Left forelimb (tissue), 1 donor: ENCODE data around the gene CHM.
"Not testable (repeated sequence)": the region's sequence is repeated elsewhere in the genome, so short reads cannot be mapped to it uniquely, and the experiment has no call there.

Experiments used
- DNase-seq: peaks from one replicate; pipeline ENCODE4 v3.0.0-alpha.2; 2018; ENCODE audit warnings: low spot score

The CHM gene

DNA sequence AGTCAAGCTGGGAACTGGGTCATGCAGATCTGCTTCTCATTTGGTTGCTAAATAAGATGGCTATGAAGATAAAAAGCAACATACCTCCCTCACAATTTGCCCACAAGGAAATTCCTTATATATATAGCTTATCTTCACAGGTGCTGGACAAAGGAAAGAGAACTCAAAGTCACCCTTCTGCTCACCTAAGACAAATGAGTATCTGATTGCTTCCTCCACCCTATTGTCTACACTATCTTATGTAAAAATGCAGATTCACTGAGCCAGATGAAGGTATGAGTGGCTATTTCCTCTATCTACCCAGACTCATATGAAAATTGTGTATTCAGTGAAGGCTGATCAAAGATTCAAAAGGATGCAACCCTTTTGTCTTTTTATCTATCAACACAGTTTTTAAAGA, 50.8 kb downstream of the CHM start:
- no peak for DNase-seq

DNA sequence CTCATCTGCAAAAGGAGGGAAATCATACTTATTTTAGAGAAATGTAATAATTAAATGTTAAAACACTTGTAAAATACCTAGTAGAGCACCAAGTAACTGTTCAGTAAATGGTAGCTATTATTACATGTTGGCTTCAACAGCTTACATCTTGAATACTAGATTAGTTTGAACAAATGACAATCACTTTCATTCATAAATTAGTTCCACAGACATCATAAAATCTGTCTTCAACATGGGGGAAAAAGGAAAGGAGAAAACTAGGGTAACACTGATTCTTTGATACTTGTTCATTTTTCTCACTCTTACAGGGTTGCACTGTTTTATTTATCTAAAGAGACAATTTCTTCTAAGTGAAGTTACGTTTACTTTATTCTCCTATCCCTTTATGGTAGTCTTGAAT, 51.7 kb downstream of the CHM start:
- no peak for DNase-seq

DNA sequence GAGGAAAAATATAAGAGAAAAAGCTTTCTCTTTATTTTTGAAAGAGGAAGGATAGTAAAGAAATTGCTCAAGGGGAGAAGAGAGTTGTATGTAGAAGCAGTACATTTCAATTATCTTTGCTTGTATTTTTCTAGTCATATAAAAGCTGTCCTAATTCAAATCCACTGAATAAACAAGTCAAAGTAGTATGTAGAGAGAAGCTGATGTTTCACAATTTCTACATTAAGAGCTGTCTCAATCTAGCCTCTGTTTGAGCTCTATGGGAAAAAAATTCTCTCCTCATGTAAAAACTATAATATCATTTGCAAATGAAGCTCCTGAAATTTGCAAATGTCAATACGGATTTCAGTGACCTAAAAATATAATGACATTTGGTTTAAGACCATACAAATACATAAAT, 52.6 kb downstream of the CHM start:
- DNase-seq, result no peak

DNA sequence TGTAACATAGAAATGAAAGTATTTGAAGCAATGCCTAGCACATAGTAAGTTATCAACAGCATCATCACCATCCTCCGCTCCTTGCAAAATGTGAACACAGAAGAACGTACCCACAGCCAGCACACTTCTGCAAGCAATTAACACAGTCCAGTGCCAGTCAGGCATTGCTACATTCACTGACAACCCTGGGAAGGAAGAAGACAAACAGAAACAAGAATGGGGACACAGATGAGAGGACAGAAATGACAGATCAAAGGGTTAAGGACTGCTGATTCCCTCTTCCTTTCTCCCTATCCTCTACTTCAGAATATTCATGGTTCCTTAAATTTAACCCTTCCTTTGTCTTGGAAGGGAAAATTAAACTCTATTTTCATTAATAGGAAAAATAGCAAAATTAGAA, 53.1 kb downstream of the CHM start:
- no peak for DNase-seq

DNA sequence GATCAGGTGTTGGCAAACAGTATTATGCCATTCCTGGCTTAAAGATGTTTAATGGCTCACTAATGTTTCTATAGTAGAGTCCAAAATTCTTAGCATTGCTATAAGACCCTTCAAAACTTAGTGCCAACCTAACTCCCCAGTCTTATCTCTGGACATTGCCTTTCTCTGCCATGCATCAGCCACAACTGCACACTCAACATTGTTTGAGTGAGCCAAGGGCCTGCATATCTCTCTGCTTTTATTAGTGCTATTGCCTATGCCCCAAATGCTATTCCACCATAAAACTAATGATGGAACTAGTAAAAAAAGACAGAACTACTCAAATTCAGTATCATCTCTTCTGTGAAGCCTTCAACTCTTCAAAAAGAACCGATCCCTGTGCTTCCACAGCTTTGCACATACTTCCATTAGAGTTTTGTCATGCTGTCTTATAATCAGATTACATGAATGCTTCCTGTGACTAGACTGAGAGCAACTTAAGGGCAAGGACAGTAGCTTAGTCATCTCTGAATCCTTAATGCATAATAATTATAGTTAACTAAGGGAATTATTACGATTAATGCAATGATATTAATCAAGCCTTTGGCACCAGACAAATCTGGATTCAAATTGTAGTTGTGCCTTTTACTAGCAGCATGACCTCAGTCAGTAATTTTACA, 53.7 kb downstream of the CHM start:
- DNase-seq, result no peak

DNA sequence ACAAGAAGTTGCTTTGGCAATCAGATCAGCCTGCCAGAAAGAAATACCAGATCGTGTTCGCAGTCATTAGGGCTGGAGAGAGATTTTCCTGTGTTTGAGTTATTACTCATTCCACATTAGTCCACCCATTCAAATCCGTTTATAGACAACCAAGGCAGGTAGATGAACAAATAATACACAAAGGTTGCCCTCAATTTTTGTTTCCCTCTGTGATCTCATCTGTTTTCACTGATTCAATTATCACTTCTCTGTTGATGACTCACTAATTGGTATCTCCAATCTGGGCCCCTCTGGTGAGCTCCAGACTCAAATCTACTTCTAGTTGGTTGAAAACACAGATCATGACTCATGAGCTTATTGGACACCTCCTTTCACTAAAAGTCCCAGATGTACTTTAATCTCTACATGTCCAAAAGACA, 54.5 kb downstream of the CHM start:
- DNase-seq, result no peak

DNA sequence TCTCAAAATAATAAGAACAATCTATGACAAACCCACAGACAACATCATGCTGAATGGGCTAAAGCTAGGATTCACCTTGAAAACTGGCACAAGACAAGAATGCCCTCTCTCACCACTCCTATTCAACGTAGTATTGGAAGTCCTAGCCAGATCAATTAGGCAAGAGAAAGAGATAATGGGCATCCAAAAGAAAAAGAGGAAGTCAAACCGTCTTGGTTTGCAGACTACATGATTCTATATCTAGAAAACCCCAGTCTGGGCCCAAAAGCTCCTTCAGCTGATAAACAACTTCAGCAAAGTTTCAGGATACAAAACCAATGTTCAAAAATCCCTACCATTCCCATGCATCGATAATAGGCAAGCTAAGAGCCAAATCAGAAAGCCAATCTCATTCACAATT, 59.0 kb downstream of the CHM start:
- no peak for DNase-seq

DNA sequence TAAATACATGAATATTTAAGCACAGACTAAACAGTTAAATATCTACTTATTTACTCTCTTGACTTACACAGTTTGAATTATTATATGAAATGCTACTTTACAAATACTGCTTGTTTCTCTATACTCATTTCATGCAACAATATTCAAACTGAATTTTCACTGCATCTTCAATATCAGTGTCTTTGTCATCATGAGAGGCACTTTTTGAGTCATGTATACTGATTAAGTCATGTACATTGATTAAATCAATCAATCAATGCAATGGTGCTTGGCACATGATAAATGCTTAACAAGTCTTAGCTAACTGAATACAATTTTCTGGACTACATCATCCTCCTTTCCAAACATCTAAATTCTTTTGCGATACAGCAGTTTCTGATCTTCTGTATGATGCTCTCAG, 67.1 kb downstream of the CHM start:
- DNase-seq, result no peak

DNA sequence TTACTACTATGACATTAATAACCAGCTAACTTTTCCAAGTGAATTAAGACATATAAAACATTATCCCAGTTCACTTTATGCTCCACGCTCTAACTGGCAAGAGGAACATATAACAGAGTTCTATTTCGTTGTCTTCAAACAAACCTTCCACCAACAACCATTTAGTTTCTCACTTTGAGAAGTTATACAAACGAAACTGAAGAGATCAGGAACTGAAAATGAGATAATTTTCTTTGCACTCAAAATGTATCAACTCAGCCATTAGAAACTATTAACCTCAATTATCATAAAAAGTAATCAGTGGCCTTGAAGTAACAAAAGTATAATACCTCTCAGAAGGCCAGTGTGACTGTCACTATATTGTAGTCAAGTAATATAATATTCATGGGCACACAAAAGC, 70.1 kb downstream of the CHM start:
- DNase-seq, result no peak

DNA sequence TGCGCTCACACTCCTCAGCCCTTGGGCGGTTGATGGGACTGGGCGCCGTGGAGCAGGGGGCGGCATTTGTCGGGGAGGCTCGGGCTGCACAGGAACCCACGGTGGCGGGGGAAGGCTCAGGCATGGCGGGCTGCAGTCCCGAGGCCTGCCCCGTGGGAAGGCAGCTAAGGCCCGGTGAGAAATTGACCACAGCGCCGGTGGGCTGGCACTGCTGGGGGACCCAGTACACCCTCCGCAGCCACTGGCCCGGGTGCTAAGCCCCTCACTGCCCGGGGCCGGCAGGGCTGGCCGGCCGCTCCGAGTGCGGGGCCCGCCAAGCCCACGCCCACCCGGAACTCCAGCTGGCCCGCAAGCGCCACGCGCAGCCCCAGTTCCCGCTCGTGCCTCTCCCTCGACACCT, 75.0 kb downstream of the CHM start:
- not testable (repeated sequence) for DNase-seq

DNA sequence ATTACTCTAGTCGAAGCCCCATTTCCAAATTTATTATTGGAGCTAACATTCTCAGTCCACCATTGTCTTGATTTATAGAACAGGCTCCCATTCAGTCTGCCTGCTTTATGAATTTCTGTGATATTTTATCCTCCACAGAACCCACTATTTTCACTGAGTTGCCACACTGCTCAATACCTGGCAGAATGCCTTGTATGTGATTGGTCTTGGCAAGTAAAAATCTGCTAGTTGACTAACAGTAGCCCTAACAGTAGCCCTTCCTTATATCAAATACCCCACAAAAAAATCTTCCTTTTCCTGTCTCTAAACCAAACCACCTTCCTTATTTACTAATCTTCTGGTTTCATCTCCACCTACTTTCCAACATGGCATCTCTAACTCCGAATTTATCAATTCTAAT, 82.6 kb downstream of the CHM start:
- no peak for DNase-seq

DNA sequence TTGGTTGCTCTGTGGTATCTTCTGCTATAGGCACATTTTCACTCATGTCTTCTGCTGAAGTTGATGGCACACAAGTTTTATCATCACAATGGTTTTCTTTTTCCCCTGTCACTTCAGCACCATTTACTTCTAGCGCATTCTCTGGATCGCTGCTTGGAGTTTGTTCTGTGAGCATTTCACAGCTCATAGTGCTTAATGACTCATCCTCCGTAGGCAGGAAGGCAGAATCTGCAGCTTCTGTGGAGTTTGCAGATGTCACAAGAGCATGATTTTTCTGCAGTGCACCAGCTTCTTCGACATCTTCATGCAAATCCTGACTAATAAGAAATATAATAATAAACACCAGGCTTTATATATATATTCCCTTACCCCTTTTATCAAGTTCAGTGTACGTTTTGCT, 83.6 kb downstream of the CHM start:
- DNase-seq, result no peak

DNA sequence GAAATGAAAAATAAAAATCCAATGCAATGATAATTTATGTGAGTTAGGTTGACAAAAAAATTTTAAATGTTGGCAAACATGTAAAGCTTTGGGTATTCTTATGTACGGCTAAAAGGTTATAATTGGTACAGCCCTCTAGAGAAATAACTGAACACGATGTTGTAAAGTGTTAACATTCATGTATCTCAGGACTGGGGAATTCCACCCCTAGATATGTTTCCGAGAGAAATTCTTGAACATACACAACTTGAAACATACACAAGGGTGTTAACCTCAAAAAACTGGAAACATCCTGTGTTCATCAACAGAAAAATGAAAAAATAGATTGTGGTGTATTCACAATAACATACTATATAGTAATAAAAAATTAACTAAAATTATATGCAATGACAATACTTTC, 91.8 kb downstream of the CHM start:
- no peak for DNase-seq

DNA sequence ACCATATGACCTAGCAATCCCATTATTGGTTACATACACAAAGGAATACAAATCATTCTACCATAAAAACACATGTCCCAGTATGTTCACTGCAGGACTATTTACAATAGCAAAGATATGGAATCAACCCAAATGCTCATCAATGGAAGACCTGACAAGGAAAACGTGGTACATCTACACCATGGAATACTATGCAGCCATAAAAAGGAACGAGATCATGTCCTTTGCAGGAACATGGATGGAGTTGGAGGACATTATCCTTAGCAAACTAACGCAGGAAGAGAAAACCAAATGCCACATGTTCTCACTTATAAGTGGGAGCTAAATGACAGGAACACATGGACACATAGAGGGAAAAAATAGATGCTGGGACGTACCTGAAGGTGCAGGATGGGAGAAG, 102.6 kb downstream of the CHM start:
- not testable (repeated sequence) for DNase-seq

DNA sequence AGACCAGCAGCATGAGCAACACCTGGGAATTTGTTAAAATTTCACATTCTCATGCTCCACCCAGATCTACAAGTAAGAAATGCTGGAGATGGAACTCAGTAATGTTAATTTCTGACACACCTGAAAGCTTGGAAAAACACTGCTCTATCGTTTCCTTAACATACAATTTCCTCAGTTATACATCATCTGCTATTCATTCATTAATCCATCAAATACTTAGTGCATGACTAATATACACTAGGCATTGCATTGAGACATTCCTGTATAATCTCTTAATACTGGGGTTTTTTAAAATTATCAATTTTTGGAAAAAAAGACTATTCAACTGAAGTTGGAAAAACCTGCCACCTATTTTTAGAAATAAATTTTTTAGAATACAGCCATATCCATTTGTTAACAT, 106.1 kb downstream of the CHM start:
- no peak for DNase-seq

DNA sequence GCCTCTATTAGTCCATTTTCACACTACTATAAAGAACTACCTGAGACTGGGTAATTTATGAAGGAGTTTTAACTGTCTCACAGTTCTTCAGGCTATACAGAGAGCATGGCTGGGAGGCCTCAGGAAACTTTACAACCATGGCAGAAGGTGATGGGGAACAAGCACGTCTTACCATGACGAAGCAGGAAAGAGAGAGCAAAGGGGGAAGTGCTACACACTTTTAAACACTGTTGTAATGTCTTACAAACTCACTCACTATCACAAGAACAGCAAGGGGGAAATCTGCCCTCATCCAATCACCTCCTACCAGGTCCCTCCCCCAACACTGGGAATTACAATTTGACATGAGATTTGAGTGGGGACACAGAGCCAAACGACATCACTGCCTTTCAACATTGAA, 107.4 kb downstream of the CHM start:
- DNase-seq, result not testable (repeated sequence)

DNA sequence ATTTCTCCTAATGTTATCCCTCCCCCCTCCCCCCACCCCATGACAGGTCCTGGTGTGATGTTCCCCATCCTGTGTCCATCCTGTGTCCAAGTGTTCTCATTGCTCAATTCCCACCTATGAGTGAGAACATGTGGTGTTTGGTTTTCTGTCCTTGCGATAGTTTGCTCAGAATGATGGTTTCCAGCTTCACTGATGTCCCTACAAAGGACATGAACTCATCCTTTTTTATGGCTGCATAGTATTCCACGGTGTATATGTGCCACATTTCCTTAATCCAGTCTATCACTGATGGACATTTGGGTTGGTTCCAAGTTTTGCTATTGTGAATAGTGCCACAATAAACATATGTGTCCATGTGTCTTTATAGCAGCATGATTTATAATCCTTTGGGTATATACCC, 113.0 kb downstream of the CHM start:
- DNase-seq, result not testable (repeated sequence)

DNA sequence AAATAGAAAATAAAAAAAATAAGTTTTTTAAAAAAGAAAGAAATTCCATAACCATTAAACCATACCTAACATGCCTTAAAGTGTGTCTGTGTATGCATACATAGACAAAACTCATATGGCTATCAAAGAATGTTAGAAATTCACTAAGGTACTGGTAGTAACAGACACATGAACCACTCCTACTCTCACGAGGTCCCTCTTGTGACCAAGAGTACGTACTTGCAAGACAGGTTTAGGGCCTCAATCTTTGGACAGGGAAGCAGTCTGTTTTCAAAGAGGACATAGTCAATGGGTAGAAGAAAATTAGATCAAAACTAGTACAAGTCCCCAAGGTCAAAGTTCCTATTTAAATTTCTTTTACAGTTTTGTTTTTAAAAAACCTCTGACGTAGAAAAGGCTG, 117.3 kb downstream of the CHM start:
- no peak for DNase-seq

DNA sequence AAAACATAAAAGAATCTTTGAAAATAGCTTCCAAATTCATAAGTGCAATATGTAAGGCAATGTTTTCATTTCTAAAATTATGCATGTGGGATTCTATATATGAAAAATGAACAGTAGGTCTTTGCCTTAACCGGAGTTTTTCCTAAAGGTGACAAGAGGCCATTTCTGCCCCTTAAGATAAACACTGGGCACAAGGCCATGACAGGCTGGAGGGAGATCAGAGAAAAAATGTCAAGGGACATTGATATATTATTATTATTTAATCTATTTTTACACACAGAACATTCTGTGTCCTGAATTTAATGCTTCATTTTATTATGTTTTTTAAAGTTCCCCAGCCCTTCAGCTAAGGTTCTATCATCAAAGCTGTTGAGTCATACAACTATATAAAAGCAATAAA, 118.8 kb downstream of the CHM start:
- no peak for DNase-seq

DNA sequence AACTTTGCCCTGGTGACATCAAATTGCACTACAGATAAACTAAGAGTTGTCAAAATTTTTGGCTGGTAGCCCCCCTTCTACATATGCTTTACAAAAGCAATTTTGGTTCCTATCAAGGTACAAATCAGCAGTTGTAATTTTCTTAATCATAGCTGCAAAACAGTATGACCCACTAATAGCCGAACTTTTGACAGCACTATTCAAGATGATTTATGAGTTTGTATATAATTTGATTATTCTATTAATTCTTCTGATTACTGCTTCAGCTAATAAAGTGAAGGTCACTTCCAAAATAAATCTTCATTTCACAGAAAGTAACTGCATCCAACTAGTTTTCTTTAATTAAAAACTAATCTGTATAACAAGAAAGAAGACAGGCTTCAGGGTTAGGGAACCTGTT, 119.6 kb downstream of the CHM start:
- DNase-seq, result no peak

DNA sequence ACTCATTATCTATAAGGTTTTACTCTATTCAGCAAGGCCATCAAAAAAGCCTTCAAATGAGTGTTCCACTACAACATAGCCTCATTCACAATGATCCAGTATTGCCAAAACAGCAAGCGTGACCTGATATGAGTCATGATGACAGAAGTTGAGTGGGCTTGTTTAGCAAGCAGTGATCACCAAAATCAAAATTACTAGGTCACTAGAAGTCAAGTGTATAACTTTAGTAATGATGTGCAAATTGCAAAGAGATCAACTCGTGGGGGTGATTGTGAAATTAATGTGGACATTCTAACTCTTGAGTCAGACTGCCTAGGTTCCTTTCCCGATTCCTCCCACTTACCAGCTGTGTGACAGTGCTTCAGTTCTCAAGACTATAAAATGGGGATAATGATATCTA, 124.5 kb downstream of the CHM start:
- no peak for DNase-seq

DNA sequence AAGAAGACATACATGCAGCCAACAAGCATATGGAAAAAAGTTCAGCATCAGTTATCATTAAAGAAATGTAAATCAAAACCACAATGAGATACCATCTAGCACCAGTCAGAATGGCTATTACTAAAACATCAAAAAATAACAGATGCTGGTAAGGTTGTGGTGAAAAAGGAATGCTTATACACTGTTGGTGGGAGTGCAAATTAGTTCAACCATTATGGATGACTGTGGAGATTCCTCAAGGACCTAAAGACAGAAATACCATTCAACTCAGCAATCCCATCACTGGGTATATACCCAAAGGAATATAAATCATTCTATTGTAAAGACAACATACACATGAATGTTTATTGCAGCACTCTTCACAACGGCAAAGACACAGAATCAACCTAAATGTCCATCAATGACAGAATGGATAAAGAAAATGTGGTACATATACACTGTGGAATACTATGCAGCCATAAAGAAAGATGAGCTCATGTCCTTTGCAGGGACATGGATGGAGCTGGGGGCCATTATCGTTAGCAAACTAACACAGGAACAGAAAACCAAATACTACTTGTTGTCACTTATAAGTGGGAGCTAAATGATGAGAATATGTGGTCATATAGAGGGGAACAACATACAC, 130.6 kb downstream of the CHM start:
- not testable (repeated sequence) for DNase-seq

DNA sequence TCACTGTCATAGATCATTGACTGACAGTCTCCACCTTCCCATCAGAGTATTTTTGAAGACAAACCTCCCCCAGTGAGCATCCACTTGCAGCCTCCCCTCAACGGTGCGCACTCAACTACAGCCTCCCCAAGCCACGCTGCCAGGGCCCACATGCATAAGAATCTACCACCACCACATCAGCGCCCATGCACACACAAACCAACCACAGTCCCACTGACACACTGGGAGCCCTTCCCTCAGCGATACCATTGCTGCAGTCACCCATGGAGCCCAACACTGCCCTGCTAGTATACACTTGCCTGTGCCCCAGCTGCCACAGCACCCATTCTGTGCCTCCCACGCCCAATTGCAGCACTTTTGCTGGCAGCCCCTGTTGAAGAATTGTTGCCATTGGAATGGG, 132.9 kb downstream of the CHM start:
- DNase-seq, result no peak

DNA sequence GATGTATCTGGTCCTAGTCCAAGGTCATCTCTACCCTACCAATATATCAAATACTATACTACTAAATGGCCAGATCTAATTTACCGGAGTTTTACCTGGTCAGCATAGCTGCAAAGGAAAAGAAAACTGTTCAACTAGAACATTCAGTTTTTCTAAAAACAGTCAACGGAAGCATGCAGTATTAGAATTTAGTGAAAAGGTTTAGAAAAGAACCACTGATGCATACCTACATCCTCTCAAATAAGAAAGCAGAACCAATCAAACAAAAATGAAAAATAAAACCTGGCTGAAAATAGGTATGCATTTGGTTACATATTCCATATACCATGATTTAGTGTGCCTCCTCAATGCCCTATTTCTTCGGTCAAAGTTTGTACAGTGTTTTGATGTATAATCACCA, 140.0 kb downstream of the CHM start:
- DNase-seq, result no peak
